OCI-LY3 (cell line): ENCODE data around the gene FASTKD1.
"Not testable (repeated sequence)": the region's sequence is repeated elsewhere in the genome, so short reads cannot be mapped to it uniquely, and the experiment has no call there.

Experiments
- H2AFZ ChIP-seq: fragments of 200-600, 300-600 bp; shearing (Covaris generic); 2 replicates; pipeline ENCODE4 v1.6.0; 2014; ENCODE audit warnings: antibody characterized with exemption, low read depth, low read length
- H3K27ac ChIP-seq: fragments of 200-600, 300-600 bp; sonication (generic); 2 replicates; pipeline ENCODE4 v1.5.1; 2014; ENCODE audit warnings: mild to moderate bottlenecking, low read length, moderate library complexity, mixed read lengths
- H3K27me3 ChIP-seq: fragments of 200-600, 300-600 bp; sonication (generic); 2 replicates; pipeline ENCODE4 v1.6.1; 2014; ENCODE audit warnings: low read depth, low read length, mixed read lengths
- H3K36me3 ChIP-seq: fragments of 200-600, 300-600 bp; sonication (generic); replicated peaks from 2 replicates; pipeline ENCODE3; 2014; ENCODE audit warnings: low read depth, low read length, mixed read lengths
- H3K4me1 ChIP-seq: fragments of 300-600, 200-600 bp; sonication (generic); 2 replicates; pipeline ENCODE4 v1.6.1; 2014; ENCODE audit warnings: low read length, mixed read lengths
- H3K4me2 ChIP-seq: fragments of 200-600, 300-600 bp; sonication (generic); 2 replicates; pipeline ENCODE4 v1.6.1; 2014; ENCODE audit warnings: low read length, mixed read lengths
- H3K4me3 ChIP-seq: fragments of 300-600, 200-600 bp; sonication (generic); 2 replicates; pipeline ENCODE4 v1.5.1; 2014; ENCODE audit warnings: antibody characterized with exemption, mild to moderate bottlenecking, low read length, moderate library complexity
- H3K79me2 ChIP-seq: fragments of 300-600, 200-600 bp; shearing (Covaris generic); 2 replicates; pipeline ENCODE4 v1.6.1; 2014; ENCODE audit warnings: mild to moderate bottlenecking, low read length, mixed read lengths
- H3K9ac ChIP-seq: fragments of 300-600, 200-600 bp; shearing (Covaris generic); 2 replicates; pipeline ENCODE4 v1.6.0; 2014; ENCODE audit warnings: mild to moderate bottlenecking, low read length, moderate library complexity
- H3K9me3 ChIP-seq: fragments of 200-600, 300-600 bp; shearing (Covaris generic); 2 replicates; pipeline ENCODE4 v1.6.1; 2014; ENCODE audit warnings: low read length, mixed read lengths; ENCODE audit not compliant: insufficient read depth
- H4K20me1 ChIP-seq: fragments of 200-600, 300-600 bp; sonication (generic); 2 replicates; pipeline ENCODE4 v1.6.1; 2016; ENCODE audit warnings: low read length, mixed read lengths; ENCODE audit not compliant: insufficient read depth
- EZH2phosphoT487 ChIP-seq: fragments of 200-600 bp; shearing (Covaris generic); IDR thresholded peaks from 2 replicates; pipeline ENCODE4 v1.6.1; 2018; ENCODE audit warnings: antibody characterized with exemption, mixed run types, low read depth
- TF ChIP-seq, protein P1 (sequence below): fragments of 200-600, 300-600 bp; sonication (generic); IDR thresholded peaks from 2 replicates; pipeline ENCODE4 v1.5.1; 2014; ENCODE audit warnings: antibody characterized with exemption, low read length, low read depth

Gene FASTKD1

DNA sequence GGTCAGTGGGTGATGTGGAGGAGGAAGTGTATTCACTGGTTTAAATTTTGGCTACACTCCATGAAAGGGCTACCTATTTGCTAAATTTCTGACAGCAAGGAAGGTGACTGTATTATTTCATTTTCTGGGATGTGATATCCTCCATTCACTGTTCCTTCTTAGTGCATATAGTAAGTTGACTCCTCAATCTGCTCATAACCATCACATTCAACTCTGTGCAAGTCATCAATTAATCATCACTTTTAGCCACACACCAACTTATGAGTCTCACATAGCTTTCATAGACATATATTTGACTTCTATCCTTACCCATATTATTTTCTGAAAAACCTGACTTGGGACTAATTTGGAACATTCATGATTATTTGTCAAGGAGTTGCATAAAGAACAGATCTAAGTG is 47.2 kb downstream of the FASTKD1 start:
- H3K9me3 ChIP-seq, result no peaks in the 10 kb centered on the region
- no peaks in the 10 kb centered on the region for H3K27me3 ChIP-seq
- H3K27ac ChIP-seq, result no peak overlapping the region
- no peaks in the 10 kb centered on the region for H3K79me2 ChIP-seq
- H3K4me3 ChIP-seq, result no peak overlapping the region
- no peaks in the 10 kb centered on the region for H3K4me1 ChIP-seq
- no peaks in the 10 kb centered on the region for H4K20me1 ChIP-seq
- no peak for TF ChIP-seq EZH2phosphoT487
- TF ChIP-seq, protein P1, sequence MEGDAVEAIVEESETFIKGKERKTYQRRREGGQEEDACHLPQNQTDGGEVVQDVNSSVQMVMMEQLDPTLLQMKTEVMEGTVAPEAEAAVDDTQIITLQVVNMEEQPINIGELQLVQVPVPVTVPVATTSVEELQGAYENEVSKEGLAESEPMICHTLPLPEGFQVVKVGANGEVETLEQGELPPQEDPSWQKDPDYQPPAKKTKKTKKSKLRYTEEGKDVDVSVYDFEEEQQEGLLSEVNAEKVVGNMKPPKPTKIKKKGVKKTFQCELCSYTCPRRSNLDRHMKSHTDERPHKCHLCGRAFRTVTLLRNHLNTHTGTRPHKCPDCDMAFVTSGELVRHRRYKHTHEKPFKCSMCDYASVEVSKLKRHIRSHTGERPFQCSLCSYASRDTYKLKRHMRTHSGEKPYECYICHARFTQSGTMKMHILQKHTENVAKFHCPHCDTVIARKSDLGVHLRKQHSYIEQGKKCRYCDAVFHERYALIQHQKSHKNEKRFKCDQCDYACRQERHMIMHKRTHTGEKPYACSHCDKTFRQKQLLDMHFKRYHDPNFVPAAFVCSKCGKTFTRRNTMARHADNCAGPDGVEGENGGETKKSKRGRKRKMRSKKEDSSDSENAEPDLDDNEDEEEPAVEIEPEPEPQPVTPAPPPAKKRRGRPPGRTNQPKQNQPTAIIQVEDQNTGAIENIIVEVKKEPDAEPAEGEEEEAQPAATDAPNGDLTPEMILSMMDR, result no peak
- no peak overlapping the region for H3K9ac ChIP-seq
- H3K4me2 ChIP-seq, result no peak overlapping the region
- H3K36me3 ChIP-seq, result peaks cover 18% of the 10 kb centered on the region
- H2AFZ ChIP-seq, result no peak overlapping the region

DNA sequence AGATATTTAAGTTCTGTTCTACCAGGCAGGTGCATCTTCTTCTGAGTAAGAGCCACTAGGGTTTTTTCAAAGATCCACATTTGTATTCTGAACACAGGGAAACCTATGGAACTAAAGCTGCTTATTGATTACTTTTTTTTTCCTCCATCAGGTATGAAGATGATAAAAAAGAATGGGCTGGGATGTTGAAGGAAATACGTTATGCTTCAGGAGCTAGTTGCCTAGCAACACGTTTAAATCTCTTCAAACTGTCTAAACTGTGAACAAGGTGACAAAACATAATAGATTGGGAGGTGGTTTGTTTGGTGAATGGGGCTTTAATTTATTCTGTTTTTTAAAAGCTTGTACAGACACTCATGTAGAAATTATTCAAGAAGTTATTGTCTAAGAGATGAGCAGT is 48.2 kb downstream of the FASTKD1 start:
- Histone ChIP-seq H3K36me3 (peaks cover 14% of the 10 kb centered on the region), H3K9me3 (no peaks in the 10 kb centered on the region), H3K9ac (no peak overlapping the region), H2AFZ (no peak overlapping the region), H3K4me3 (no peak overlapping the region), H3K79me2 (no peaks in the 10 kb centered on the region), H3K27me3 (no peaks in the 10 kb centered on the region), H3K27ac (no peak overlapping the region), H3K4me1 (no peaks in the 10 kb centered on the region), H4K20me1 (no peaks in the 10 kb centered on the region), H3K4me2 (no peak overlapping the region)
- no peak for TF ChIP-seq EZH2phosphoT487
- TF ChIP-seq, protein P1, result no peak

DNA sequence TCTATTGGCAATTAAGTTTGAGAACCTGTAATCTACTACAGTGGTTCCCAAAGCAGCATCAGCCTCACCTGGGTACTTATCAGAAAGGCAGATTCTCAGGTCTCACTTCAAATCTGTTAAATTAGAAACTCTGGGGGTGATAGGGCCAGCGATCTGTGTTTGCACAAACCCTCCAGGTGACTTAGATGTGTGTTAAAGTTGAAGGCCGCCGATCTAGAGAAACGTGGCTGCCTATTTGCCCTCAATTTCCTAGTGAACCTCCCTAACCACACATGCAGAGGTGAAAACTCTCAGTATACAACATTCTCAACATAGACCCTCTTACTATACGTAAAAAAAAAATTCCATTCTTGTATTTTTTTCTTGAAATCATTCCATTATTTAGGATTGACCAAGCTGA is 50.0 kb downstream of the FASTKD1 start:
- Histone ChIP-seq H3K36me3 (peaks cover 7% of the 10 kb centered on the region), H4K20me1 (no peaks in the 10 kb centered on the region), H3K4me3 (no peak overlapping the region), H3K9me3 (no peaks in the 10 kb centered on the region), H3K27me3 (no peaks in the 10 kb centered on the region), H3K79me2 (no peaks in the 10 kb centered on the region), H3K4me1 (no peaks in the 10 kb centered on the region), H3K9ac (no peak overlapping the region), H2AFZ (no peak overlapping the region), H3K27ac (no peak overlapping the region), H3K4me2 (no peak overlapping the region)
- TF ChIP-seq EZH2phosphoT487, result no peak
- TF ChIP-seq, protein P1, result no peak

DNA sequence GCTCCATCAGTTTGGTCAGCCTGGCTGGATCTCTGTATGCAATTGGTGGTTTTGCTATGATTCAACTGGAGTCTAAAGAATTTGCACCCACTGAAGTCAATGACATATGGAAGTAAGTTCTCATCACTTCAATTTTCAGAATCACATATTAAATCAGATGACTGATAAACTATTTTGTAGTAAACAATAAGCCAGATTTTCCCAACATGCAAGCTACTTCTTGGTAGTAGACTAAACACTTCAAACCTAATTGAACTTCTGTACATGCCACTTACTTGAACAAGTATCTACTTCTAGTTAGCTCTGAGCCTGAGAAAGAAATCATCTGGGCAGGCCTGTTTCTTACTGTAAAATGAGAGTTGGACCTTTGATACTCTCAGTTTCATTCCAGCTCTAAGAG is 52.8 kb downstream of the FASTKD1 start:
- no peak overlapping the region for H3K27ac ChIP-seq
- H2AFZ ChIP-seq, result no peak overlapping the region
- no peaks in the 10 kb centered on the region for H3K4me1 ChIP-seq
- H3K79me2 ChIP-seq, result no peaks in the 10 kb centered on the region
- no peak overlapping the region for H3K9ac ChIP-seq
- TF ChIP-seq EZH2phosphoT487, result no peak
- TF ChIP-seq, protein P1, result no peak
- H3K36me3 ChIP-seq, result no peaks in the 10 kb centered on the region
- no peaks in the 10 kb centered on the region for H3K9me3 ChIP-seq
- no peak overlapping the region for H3K4me2 ChIP-seq
- H3K4me3 ChIP-seq, result no peak overlapping the region
- H4K20me1 ChIP-seq, result no peaks in the 10 kb centered on the region
- no peaks in the 10 kb centered on the region for H3K27me3 ChIP-seq

DNA sequence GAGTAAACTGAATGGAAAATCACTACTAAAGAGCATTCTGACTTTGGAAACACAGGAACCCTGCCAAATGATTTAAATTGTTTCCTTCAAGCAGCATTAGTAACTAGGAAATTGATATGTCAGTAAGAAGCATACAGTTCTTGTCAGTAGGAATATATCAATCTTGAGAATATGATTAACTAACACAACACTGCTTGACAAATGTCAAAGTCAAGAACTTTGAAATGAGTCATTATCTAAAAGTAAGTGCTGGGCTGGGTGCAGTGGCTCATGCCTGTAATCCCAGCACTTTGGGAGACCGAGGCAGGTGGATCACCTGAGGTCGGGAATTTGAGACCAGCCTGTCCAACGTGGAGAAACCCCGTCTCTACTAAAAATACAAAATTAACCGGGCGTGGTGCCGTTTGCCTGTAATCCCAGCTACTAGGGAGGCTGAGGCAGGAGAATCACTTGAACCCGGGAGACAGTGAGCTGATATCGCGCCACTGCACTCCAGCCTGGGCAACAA is 57.1 kb downstream of the FASTKD1 start:
- not testable (repeated sequence) for H4K20me1 ChIP-seq, H3K27ac ChIP-seq, H3K4me1 ChIP-seq, H3K4me3 ChIP-seq, H3K79me2 ChIP-seq, H3K27me3 ChIP-seq, H2AFZ ChIP-seq, H3K9me3 ChIP-seq, H3K9ac ChIP-seq, H3K36me3 ChIP-seq, H3K4me2 ChIP-seq

DNA sequence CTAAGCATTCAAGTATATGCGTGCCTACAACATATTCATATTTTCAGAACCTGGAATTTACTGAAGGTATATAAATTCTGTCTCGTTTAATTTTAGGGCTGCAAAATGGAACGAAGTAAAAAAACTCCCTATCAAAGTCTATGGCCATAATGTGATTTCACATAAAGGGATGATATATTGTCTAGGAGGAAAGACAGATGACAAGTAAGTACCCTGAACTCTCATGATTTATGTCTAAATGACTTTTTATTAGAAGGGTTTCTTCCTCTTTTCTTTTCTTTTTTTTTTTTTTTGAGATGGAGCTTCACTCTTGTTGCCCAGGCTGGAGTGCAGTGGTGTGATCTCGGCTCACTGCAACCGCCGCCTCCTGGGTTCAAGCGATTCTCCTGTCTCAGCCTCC is 58.9 kb downstream of the FASTKD1 start:
- H3K27ac ChIP-seq, H3K4me3 ChIP-seq, H3K9ac ChIP-seq, H3K79me2 ChIP-seq, H3K4me1 ChIP-seq, H2AFZ ChIP-seq, H3K4me2 ChIP-seq, H3K27me3 ChIP-seq, H3K9me3 ChIP-seq, H4K20me1 ChIP-seq, H3K36me3 ChIP-seq: not testable (repeated sequence)
